Measurements from ENCODE around the gene LTB4R. TPM values are rescaled to one million over a fixed set of nuclear protein-coding genes. Genes with fewer than 3 reads are reported as not detected.

LTB4R gene
- total RNA-seq, 1 experiment from 2014 or later = 11.1 TPM

GRCh38 chr14:24317141-24317928 lies 6.0 kb downstream of the LTB4R start:
- no peak for DNase-seq (ENCODE audit: extremely low read depth, low read depth)

- DNase-seq (ENCODE audit: extremely low read depth, low read depth) = no peak
Observed at GRCh38 chr14:24321212-24321975, 10.1 kb downstream of the LTB4R start.

DNA sequence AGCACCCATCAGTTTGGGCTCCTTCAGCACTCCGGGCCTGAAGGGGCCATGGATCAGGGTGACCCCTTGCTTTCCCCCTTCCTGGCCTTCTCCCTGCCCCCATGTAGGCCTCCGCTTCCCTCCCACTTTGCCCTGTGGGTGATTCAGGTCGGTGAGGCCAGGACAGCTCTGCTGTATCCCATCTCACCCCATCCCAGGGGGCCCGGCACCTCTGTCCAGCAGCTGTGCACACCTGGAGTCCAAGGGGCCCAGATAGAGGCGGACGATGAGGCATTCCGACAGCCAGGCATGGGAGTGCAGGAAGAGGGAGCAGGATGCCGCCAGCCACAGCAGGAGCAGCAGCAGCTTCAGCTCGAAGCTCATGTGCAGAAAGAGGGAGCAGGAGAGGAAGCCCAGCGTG lies 11.4 kb downstream of the LTB4R start:
- no peak for DNase-seq (ENCODE audit: extremely low read depth, low read depth)

- no peak for DNase-seq (ENCODE audit: extremely low read depth, low read depth)
Observed at GRCh38 chr14:24323341-24323740, 12.0 kb downstream of the LTB4R start.

GRCh38 chr14:24324024-24324423 lies 12.7 kb downstream of the LTB4R start:
- no peak for DNase-seq (ENCODE audit: extremely low read depth, low read depth)

- no peak for DNase-seq (ENCODE audit: extremely low read depth, low read depth)
Observed at GRCh38 chr14:24325041-24325530, 13.8 kb downstream of the LTB4R start.

DNA sequence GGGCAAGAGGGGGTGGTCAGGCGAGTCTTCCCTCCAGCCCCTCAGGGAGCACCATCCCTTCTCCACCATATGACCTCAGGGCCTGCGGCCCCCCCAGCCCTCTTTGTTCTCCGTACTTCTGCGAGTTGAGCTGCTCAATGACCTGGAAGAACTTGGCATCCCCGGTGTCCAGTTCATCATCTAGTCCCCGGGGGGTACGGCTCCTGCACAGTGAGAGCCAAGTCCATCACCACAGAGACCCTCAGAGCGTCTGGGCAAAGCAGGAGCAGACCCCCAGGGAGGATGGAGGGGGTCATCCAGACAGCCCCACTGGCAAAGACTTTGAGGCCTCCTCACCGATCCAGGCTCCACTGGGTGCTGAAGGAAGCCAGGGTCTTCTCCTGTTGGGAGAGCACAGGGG lies 14.7 kb downstream of the LTB4R start:
- no peak for DNase-seq (ENCODE audit: extremely low read depth, low read depth)

GRCh38 chr14:24327303-24327702 lies 16.0 kb downstream of the LTB4R start:
- no peak for DNase-seq (ENCODE audit: extremely low read depth, low read depth)

- peak; percentile 21 for DNase-seq (ENCODE audit: extremely low read depth, low read depth)
Observed at GRCh38 chr14:24327914-24328313, 16.6 kb downstream of the LTB4R start.

GRCh38 chr14:24329073-24329663 lies 17.9 kb downstream of the LTB4R start:
- DNase-seq (ENCODE audit: extremely low read depth, low read depth) = no peak

- no peak for DNase-seq (ENCODE audit: extremely low read depth, low read depth)
Observed at GRCh38 chr14:24329736-24330135, 18.4 kb downstream of the LTB4R start.

DNA sequence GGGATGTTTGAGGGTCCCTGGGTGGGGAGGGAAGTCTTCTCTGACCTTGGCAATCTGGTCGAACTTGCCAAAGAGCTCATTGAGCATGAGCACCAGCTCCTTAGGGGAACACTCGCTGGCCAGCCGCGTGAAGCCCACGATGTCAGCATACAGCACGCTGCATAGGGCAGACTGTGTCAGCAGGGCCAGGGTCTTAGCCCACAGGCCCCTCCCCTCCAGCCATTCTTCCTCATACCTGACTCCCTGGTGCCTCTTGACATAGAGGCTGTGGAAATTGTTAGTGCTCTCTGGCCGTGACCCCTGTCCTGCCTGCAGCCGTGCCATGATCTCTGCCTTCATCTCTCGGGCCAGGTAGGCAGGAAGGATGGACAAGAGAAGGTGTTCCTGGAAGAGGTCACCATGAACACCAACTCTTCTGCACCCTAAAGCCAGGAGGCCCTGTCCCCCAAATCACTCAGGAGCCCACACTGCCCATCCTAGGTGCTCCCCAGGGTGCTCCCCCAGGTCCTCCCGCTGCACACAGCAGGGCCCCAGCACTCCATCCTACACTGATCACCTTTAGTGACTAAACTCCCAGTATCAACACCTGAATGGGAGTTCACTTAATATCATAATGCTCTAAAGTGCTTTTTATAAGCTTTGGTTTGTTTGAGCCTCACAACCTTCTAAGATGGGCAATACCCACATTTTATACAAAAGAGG lies 19.8 kb downstream of the LTB4R start:
- DNase-seq (ENCODE audit: extremely low read depth, low read depth) = no peak

DNA sequence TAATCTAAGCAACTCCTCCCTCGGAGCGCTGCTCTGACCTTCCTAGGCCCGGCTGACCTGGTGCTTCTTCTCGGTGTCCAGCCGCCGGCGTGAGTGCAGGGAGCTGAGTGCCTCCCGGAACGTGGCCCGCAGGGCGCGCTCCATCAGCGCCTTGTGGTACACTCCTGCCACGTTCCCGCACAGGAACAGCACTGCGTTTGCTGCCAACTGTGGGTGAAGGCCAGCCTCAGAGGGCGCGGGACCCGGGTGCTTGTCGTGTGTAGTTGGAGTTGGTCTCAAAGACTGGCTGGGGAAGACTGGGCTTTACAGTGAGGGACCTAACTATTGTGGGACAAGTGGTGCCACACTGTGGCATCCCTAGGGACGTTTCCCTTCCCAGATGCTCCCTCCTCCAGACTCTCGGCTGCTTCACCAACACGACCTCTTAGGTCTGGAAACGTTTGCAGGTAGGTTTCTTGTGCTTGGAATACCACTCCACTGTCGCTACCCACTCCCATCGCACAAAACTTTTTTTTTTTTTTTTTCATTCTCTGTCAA lies 20.5 kb downstream of the LTB4R start:
- no peak for DNase-seq (ENCODE audit: extremely low read depth, low read depth)

DNA sequence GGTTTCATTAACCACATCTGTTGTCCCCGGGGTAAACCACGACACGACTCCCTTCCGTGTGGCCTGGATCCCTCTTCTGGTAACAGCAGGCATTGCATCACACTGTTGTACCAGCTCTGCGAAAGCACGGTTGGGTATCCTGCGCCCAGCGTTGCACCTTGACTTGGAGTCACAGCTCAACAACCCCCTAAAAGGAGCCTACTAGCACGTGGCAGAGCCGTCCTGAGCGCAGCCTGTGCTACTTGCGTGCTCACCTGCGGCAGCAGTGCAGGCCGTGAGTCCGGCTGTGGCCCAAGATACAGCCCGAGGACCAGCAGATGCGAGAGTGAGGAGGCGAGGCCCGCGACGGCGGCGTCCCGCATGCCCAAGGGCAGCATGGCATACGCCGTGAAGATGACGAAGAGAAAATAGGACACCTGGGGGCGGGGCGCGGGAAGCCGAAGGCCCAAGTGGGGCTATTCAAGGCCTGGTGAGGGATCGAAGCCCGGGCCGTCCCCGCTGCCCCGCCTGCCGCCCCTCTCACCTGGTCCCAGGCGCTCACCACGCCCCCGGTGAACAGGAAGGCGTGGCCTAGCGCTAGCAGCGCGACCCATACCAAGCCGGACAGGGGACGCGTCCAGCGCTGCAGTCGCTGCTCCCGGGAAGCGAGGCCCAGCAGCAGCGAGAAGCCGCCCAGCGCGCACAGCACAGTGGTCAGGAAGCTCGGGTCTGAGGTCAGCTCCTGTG lies 21.1 kb downstream of the LTB4R start:
- peak; percentile 56 for DNase-seq (ENCODE audit: extremely low read depth, low read depth)

DNA sequence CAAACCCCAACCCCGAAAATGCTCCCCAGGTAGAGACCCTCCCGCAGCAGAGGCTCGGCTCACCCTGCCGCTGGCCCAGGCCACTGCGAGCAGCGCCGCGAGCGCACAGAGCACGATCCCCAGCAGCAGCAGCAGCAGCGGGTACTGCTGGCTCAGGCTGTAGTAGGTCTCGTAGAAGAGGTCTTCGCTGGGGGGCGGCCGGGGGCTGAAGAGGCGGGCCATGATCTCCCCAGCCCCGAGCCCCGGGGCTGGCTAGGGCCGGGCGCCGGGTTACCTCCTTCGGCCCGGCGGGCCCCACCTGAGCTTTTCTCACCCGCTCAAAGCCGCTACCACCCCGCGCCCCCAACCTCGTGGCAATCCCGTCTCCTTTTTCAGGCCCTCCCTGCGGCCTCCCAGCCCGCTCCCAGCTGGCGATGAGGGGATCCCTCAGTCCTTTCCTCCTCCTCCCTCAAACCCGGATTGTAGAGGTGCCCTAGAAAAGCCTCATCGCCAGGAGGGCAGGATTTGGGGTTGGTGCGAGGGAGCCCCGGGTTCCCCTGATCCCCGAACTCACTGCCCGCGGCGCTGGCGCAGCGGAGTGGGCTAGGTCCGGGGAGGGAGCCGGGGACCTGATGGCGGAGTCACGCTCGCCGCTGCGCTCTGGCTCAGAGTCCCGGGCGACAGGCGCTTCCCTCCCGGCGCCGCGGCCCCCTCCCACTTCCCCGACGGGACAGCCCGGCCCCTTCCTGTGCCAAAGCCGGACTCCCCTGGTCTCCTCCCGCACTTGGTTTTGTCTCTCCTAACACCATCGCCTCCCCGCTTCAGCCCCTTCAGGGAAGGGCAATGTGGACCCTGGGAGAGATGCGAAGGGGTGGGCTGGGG lies 23.4 kb downstream of the LTB4R start, which contains the start of gene ADCY4:
TSS of gene ADCY4 (minus strand) at position 641 of the 861 bp plus-strand sequence. CDS start at position 222, 419 bp downstream.
- no peak for DNase-seq (ENCODE audit: extremely low read depth, low read depth)

DNA sequence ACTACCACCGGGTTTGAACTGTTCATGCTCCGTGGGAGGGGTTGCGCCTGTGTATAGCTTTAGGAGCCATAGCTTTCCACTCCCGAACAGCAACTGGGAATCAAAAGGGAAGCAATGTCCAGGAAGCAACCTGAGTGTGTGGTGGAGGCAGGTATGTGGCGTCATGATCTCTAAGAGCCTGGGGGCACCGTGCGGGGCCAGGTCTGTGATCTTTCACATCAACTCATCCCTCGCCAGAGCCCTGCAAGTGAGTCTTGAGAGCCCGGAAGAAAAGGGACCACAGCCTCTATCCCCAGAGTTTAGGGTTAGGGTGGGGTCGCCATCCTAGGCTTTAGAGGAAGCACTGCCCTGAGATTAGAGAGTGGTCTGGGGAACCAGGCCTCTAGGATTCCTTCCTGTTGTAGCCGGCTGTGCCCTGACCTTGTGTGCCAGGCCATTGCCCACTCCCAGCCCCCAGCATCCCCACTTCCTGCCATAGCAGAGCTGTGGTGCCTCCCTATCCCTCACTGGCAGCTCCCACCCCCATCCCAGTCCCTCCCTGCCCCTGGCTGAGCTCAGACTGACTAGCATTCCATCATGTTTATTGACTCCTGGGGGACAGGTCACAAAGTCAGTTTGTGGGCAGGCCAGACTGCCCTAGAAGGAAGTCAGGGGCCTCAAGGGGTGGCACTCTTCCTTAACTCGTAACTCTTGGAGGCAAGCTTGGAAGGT lies 24.3 kb downstream of the LTB4R start:
- DNase-seq (ENCODE audit: extremely low read depth, low read depth) = no peak

GRCh38 chr14:24337144-24337823 lies 26.0 kb downstream of the LTB4R start:
- DNase-seq (ENCODE audit: extremely low read depth, low read depth) = no peak

GRCh38 chr14:24337824-24338175 lies 26.5 kb downstream of the LTB4R start:
- no peak for DNase-seq (ENCODE audit: extremely low read depth, low read depth)

Measured in NCI-H460 (cell line).